Measurements from ENCODE around the gene CD9.
A peak's percentile ranks its signal among the peaks of the same experiment; 100 is the strongest.

Gene CD9

GRCh38 chr12:6231359-6232268 lies 31.4 kb downstream of the CD9 start:
- DNase-seq: peak in 1 of 10 donors; percentile 49
- intact Hi-C loops (cut with DNase I): loop anchor here (5.0 kb wide), 1 partner anchor 46 kb away; no protein-coding TSS in a partner anchor

DNA sequence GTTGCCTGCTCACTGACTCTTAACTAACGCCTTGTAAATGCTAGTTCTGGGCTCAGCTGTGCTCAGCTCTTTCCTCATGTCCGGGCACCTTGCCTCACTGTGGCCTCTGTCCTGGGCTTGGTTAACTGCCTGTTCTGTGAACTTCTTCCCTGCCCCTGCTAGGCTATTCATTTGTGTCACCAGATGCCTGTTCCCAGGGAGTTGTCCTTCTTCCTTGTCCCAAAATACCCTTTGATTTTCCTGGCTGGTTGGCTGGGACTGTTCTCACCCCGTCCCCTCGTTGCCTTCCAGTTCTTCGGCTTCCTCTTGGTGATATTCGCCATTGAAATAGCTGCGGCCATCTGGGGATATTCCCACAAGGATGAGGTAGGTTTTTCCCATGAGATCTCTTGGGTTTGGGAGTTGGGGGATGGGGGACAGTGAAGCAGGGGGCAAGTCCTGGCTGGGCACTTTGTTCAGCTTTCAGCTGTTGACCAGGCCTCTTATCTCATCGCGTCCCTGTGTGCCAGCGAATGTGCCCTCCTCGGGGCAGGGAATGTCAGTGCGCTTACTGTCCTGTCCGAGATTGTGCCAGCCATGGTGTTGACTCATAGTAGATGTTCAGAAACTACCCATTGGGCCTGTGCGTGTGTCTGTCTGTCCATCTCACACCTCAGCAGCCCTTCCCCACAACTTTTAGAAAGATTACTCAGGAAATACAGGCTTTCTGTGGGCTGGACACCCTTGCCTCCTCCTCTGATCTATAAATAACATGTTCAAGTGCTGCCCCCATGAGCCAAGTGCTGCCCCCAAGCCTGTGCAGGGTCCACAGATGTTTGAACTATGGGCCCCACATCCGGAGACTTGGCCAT lies 33.1 kb downstream of the CD9 start:
- intact Hi-C loops (cut with DNase I): loop anchor here (5.0 kb wide), 1 partner anchor 44 kb away; no protein-coding TSS in a partner anchor
- peak in 7 of 10 donors; percentile 36 to 94 (median 79) for DNase-seq

DNA sequence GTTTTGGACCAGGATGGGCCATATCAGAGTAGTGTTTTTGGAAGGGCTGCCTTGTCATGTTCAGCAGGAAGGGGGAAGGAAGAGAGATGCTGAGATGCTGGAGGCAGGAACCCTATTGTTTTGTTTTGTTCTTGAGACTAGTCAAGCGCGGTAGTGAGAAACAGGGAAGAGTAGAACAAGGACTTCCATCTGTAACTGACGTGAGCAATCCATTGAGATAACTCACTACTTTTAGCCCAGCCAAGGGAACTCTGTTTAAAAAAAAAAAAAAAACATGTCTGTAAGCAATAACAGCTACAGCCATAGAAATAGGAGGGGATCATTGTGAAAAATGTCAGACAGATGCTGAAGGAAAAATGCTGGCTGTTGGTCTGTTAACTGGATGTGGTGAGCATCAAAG lies 34.0 kb downstream of the CD9 start:
- DNase-seq: peak in 1 of 10 donors; percentile 22
- intact Hi-C loops (cut with DNase I): loop anchor here (5.0 kb wide), 1 partner anchor 43 kb away; no protein-coding TSS in a partner anchor

DNA sequence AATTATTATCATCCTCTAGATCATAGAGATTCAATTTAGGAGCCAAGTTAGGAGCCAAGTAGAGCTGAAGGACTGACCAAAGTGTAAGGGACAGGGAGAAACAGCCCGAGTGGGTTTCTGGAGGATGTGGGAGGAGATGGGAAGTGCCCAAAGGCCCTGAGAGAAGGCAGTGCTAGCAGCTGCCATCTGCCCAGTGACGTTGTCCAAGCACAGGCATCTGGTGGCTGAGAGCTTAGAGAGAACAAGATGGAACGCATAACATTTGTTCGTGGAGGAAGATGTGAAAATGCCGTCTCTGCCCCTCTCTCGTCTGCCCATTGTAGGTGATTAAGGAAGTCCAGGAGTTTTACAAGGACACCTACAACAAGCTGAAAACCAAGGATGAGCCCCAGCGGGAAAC lies 34.7 kb downstream of the CD9 start:
- intact Hi-C loops (cut with DNase I): loop anchor here (5.0 kb wide), 1 partner anchor 42 kb away; no protein-coding TSS in a partner anchor
- DNase-seq: peak in 2 of 10 donors; percentile 82 to 89

DNA sequence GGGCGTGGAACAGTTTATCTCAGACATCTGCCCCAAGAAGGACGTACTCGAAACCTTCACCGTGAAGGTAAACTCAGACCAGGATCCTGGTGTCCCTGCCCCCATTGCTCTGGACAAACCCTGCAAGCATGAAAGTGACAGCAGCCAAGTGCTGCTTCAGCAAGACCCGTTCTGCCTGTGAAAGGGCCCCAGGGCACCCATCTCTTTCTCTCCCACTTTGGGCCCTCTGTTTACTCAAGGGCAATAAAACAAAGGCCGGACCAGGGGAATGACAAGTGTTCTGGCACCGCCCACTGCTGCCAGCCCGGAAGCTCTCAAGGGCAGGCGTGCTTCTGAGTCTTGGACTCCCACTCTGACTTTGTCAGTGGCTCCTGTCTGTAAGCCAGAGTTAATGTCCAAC lies 35.3 kb downstream of the CD9 start:
- intact Hi-C loops (cut with DNase I): no loop called here
- peak in 2 of 10 donors; percentile 59 to 86 for DNase-seq

GRCh38 chr12:6235906-6236640 lies 35.9 kb downstream of the CD9 start:
- peak in 2 of 10 donors; percentile 55 to 82 for DNase-seq
- intact Hi-C loops (cut with DNase I): no loop called here

DNA sequence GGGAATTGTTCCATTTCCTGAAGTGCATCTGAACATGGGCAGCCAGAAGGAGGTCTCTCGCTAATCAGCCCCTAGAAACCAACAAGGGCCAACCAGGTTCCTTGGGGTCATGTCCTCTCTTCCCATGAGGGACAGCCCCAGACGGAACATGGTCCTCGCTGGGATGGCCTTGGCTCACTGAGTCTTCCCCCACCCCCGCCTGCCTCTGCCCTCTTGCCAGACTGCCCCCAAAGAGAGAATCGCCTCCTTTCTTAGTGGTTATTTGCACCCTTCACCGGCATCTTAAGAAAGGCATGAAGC lies 36.4 kb downstream of the CD9 start:
- DNase-seq: peak in 1 of 10 donors; percentile 40
- intact Hi-C loops (cut with DNase I): no loop called here

- intact Hi-C loops (cut with DNase I): no loop called here
- DNase-seq: no peak
Observed at GRCh38 chr12:6237830-6238229, 37.6 kb downstream of the CD9 start.

DNA sequence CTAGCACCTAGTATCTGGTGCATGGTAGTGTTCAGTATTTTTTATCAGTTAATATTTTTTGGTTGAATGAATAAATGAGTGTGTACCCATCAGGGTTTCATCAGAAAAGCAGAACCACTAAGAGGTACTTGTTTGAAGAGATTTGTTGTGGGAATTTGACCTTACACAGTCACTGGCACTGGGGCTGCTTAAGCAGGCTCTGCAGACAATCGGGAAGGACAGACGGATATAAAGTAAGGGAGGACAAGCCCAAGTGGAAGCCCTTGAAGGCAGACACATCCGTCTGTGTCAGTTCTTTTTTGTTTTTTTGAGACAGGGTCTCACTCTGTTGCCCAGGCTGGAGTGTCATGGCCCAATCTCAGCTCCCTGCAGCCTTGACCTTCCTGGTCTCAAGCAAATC lies 38.7 kb downstream of the CD9 start:
- intact Hi-C loops (cut with DNase I): no loop called here
- no peak for DNase-seq

DNA sequence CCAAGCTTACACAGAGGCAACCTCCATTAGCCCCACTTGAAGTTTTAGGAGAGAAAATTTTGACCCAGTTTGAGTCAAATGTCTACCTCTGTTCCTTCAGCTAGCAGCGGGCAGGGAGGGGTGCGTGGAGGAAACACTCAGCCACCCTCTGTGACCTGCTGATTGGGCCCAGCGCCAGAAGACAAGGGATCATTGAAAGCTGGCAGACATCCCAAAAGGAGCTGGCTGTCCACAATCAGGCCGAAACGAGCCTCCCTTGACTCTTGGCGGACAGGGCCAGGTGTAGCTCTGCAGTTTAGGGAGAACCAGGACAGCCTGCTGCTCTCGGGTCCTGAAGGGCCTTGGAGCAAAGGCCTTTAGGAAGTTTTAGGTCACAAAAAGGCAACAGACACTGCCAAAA lies 41.3 kb downstream of the CD9 start:
- intact Hi-C loops (cut with DNase I): no loop called here
- peak in 2 of 10 donors; percentile 35 to 72 for DNase-seq

- DNase-seq: peak in 1 of 10 donors; percentile 59
- intact Hi-C loops (cut with DNase I): no loop called here
Observed at GRCh38 chr12:6249580-6249979, 49.4 kb downstream of the CD9 start.

DNA sequence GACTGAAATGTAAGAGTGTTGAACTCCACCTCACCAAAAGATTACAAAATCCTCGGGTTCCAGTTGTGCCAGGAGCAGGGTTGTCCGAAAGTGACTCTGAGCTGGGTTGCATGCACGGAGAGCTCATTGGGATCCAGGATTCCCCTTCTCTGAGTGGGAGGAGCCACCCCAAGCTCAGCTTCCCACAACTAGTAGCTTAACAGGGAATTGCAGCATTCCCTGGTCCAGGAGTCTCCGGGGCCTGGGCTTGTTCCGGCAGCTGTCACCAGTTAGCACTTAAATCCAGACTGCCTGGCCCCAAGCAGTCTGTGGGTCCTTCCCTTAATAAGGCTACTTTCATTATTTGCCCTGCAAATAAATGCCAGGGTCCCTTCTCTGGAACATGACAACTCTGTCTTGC lies 50.1 kb downstream of the CD9 start:
- peak in 2 of 10 donors; percentile 30 to 54 for DNase-seq
- intact Hi-C loops (cut with DNase I): no loop called here

DNA sequence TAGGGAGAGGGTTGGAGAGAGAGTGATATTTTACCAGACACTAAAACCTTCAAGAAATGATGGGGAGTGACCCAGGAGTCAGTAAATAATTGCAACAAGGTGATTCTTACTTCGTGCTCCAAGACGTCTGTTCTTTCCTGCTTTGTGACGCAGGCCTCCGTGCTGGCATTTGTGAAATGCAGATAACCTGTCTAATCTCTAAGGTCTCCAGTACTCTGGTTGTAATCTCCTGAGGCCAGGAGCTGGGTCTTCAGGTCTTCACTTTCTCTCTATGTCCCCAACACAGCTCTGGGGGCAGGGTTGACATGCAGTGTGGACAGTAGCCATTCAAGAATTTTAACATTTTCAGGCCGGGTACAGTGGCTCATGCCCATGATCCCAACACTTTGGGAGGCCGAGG lies 53.1 kb downstream of the CD9 start:
- intact Hi-C loops (cut with DNase I): no loop called here
- DNase-seq: peak in 1 of 10 donors; percentile 35

GRCh38 chr12:6254491-6254890 lies 54.3 kb downstream of the CD9 start:
- intact Hi-C loops (cut with DNase I): no loop called here
- DNase-seq: peak in 1 of 10 donors; percentile 75

DNA sequence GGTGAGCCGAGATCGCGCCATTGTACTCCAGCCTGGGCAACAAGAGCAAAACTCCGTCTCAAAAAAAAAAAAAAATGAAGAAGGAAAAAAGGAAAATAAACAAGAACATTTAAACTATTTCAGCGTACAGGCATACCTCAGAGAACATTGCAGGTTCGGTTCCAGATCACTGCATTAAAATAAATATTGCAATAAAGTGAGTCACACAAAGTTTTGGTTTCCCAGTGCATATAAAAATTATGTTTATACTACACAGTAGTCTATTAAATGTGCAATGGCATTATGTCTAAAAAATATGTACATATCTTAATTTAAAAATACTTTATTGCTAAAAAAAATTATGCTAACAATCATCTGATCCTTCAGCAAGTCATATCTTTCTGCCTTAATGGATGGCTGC lies 56.8 kb downstream of the CD9 start:
- DNase-seq: no peak
- intact Hi-C loops (cut with DNase I): no loop called here

- intact Hi-C loops (cut with DNase I): no loop called here
- peak in 1 of 10 donors; percentile 71 for DNase-seq
Observed at GRCh38 chr12:6262211-6262610, 62.0 kb downstream of the CD9 start.

DNA sequence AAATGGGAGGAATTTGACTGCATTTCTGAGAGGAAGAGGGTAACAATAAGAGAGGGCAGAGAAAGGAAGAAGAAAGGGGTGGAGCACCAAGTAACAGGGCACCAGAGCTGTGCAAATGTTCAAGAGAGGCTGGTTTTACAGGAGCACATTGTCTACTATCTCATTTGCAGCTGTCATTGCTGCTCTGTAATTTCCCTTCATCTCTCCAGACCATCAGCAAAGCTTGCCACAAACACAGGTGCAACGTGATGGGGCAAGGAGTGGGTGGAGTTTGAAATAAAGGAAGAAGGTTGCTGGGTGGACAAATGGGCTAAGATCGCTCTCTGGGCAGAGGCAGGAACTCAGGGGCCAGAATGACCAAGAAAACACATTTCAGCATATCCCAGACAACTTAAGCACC lies 62.4 kb downstream of the CD9 start:
- DNase-seq: no peak
- intact Hi-C loops (cut with DNase I): no loop called here

DNA sequence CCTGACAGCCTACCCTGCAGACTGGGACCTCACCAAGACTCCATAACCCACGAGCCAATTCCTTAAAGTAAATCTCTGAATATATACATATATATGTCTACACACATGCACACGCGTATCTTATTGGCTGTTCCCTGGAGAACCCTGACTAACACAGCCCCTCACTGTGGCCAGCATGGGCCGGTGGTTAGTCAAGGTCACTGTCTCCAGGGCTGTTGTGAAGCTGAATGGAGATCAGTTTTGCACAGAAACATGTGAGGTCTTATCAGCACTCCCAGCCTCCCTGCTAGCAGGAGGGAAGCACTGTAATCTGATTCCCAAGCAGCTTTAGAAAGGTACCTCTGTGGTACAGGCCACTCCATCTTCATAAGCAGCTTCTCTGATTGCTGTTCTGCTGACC lies 63.7 kb downstream of the CD9 start:
- intact Hi-C loops (cut with DNase I): no loop called here
- DNase-seq: peak in 2 of 10 donors; percentile 39 to 41

- intact Hi-C loops (cut with DNase I): no loop called here
- peak in 2 of 10 donors; percentile 39 to 65 for DNase-seq
Observed at GRCh38 chr12:6264402-6265037, 64.3 kb downstream of the CD9 start.

- intact Hi-C loops (cut with DNase I): no loop called here
- peak in 1 of 10 donors; percentile 3 for DNase-seq
Observed at GRCh38 chr12:6265038-6265405, 64.8 kb downstream of the CD9 start.

Data from posterior cingulate gyrus (tissue), 11 donors.